HepG2 (cell line): ENCODE data around the gene OMA1. TPM values are rescaled to one million over a fixed set of nuclear protein-coding genes. Genes with fewer than 3 reads are reported as not detected.

ENCODE experiments used
- ATAC-seq: fragments of 200-7000 bp; cut with Tn5 transposase; 3 replicates; pipeline ENCODE4 v1.9.1; 2020; ENCODE audit warnings: mild to moderate bottlenecking, moderate library complexity
- BruUV-seq: library from RNA; stranded (reverse); fragments of 400-500 nt; replicated peaks from 2 replicates; lab custom pipeline; 2021; lab: Mats Ljungman, UMichigan
- CTCF ChIA-PET: fragments of 300-600 bp; formaldehyde crosslinking; extraction: SDS; loops from one replicate; lab custom pipeline; 2021; ENCODE audit warnings: low total read pairs, inconsistent platforms, low intra/inter-chr PET ratio; lab: Yijun Ruan, JAX
- POLR2A ChIA-PET: fragments of 350-600 bp; sonication (Branson Sonifier 250); formaldehyde crosslinking; loops from one replicate; lab custom pipeline; 2020; ENCODE audit warnings: antibody characterized with exemption, inconsistent platforms; lab: Yijun Ruan, JAX
- DNase-seq: peaks from one replicate; pipeline ENCODE4 v3.0.0-alpha.2; 2015; ENCODE audit warnings: low spot score
- FAIRE-seq: peaks from 3 replicates; lab custom pipeline; 2011; peaks lifted over from hg19 to GRCh38; lab: Jason Lieb, UNC
- H2AFZ ChIP-seq: one replicate; pipeline ENCODE4 v1.6.1; 2011; ENCODE audit warnings: low read length, inconsistent platforms
- H3K27ac ChIP-seq: fragments of 300-600 bp; 3 replicates; pipeline ENCODE4 v1.8.0; 2011; ENCODE audit warnings: mixed run types, mild to moderate bottlenecking, mixed read lengths, low read length, inconsistent platforms; ENCODE audit not compliant: insufficient read depth; ENCODE audit errors: extremely low read length
- H3K27me3 ChIP-seq, 2 experiments: fragments of 200-600 bp in 1 of 2; 2 replicates in 1 of 2; 3 replicates in 1 of 2; pipeline versions ENCODE4 v1.6.0 to v1.8.0; 2011; ENCODE audit warnings: low read length in 2 of 2, mild to moderate bottlenecking in 2 of 2, moderate library complexity in 2 of 2, inconsistent platforms in 1 of 2; ENCODE audit not compliant: insufficient read depth in 2 of 2, control insufficient read depth in 1 of 2
- H3K36me3 ChIP-seq, 2 experiments: fragments of 200-600 bp in 1 of 2; replicated peaks in 1 of 2; 2 replicates in 1 of 2; 3 replicates in 1 of 2; pipeline versions ENCODE4 v1.5.1 to v1.8.0; 2011; ENCODE audit warnings: low read length in 2 of 2, inconsistent platforms in 1 of 2; ENCODE audit not compliant: insufficient read depth in 2 of 2, control insufficient read depth in 1 of 2
- H3K4me1 ChIP-seq: 2 replicates; pipeline ENCODE4 v1.5.1; 2012; ENCODE audit warnings: low read length, inconsistent platforms; ENCODE audit not compliant: insufficient read depth
- H3K4me2 ChIP-seq: 2 replicates; pipeline ENCODE4 v1.6.0; 2011; ENCODE audit warnings: low read depth, low read length, inconsistent platforms
- H3K4me3 ChIP-seq, 3 experiments: fragments of 200-600 bp in 1 of 3; sonication (generic), shearing (Covaris generic) in 1 of 3; replicated peaks in 1 of 3; 2 replicates each; pipeline ENCODE4 v1.5.1; 2011 to 2016; ENCODE audit warnings: low read length in 3 of 3, inconsistent platforms in 2 of 3, low read depth in 2 of 3, mild to moderate bottlenecking in 2 of 3, control low read depth in 1 of 3, mixed read lengths in 1 of 3; ENCODE audit not compliant: insufficient read depth in 1 of 3
- H3K79me2 ChIP-seq: one replicate; pipeline ENCODE4 v1.6.1; 2011; ENCODE audit warnings: low read length, inconsistent platforms; ENCODE audit not compliant: insufficient read depth
- H3K9ac ChIP-seq: 2 replicates; pipeline ENCODE4 v1.6.0; 2011; ENCODE audit warnings: mild to moderate bottlenecking, low read depth, low read length, inconsistent platforms; ENCODE audit not compliant: insufficient read depth
- H3K9me3 ChIP-seq: 2 replicates; pipeline ENCODE4 v1.5.1; 2012; ENCODE audit warnings: mild to moderate bottlenecking, low read length
- H4K20me1 ChIP-seq: 2 replicates; pipeline ENCODE4 v1.6.0; 2011; ENCODE audit warnings: inconsistent platforms, mild to moderate bottlenecking, low read length, moderate library complexity; ENCODE audit not compliant: insufficient read depth
- BORCS8-MEF2B ChIP-seq: sonication (generic); formaldehyde crosslinking; IDR thresholded peaks from 2 replicates; pipeline ENCODE4 v1.8.0; 2022; ENCODE audit warnings: mild to moderate bottlenecking, missing genetic modification reagents
- EEA1 ChIP-seq: sonication (generic); formaldehyde crosslinking; IDR thresholded peaks from 2 replicates; pipeline ENCODE4 v1.5.1; 2020; ENCODE audit warnings: mild to moderate bottlenecking, missing genetic modification reagents, borderline replicate concordance
- ERF ChIP-seq: IDR thresholded peaks from 2 replicates; pipeline ENCODE4 v1.6.1; 2018; ENCODE audit warnings: missing biosample characterization, missing genetic modification reagents
- FOXO1 ChIP-seq: sonication (generic); formaldehyde crosslinking; IDR thresholded peaks from 2 replicates; pipeline ENCODE4 v1.4.0; 2020; ENCODE audit warnings: missing genetic modification reagents
- KLF11 ChIP-seq: IDR thresholded peaks from 2 replicates; pipeline ENCODE4 v1.6.1; 2016; ENCODE audit warnings: missing compliant biosample characterization
- NKX3-1 ChIP-seq: sonication (generic); formaldehyde crosslinking; IDR thresholded peaks from 2 replicates; pipeline ENCODE4 v1.5.0; 2020; ENCODE audit warnings: missing genetic modification reagents
- ZBTB10 ChIP-seq: sonication (generic); formaldehyde crosslinking; IDR thresholded peaks from 2 replicates; pipeline ENCODE4 v1.4.0; 2020; ENCODE audit warnings: missing genetic modification reagents, borderline replicate concordance
- ZBTB40 ChIP-seq, 2 experiments: fragments of 450-650 bp in 1 of 2; sonication (generic) in 1 of 2; formaldehyde crosslinking in 1 of 2; IDR thresholded peaks; 2 replicates each; pipeline versions ENCODE4 v1.6.1 to v1.8.0; 2016 to 2022; ENCODE audit warnings: antibody characterized with exemption in 1 of 2, mild to moderate bottlenecking in 1 of 2, missing genetic modification reagents in 1 of 2
- ZFP36L1 ChIP-seq: sonication (generic); formaldehyde crosslinking; IDR thresholded peaks from 2 replicates; pipeline ENCODE4 v1.8.0; 2022; ENCODE audit warnings: mild to moderate bottlenecking, missing genetic modification reagents, moderate library complexity
- ZNF276 ChIP-seq: sonication (generic); formaldehyde crosslinking; IDR thresholded peaks from 2 replicates; pipeline ENCODE4 v1.4.0; 2020; ENCODE audit warnings: mild to moderate bottlenecking, low read depth, missing genetic modification reagents
- ZNF550 ChIP-seq: sonication (generic); formaldehyde crosslinking; IDR thresholded peaks from 2 replicates; pipeline ENCODE4 v1.4.0; 2020; ENCODE audit warnings: mild to moderate bottlenecking, missing genetic modification reagents, borderline replicate concordance
- WGBS: methylation state at CpG from one replicate; pipeline ENCODE4 v1.1.6; 2017; ENCODE audit warnings: low lambda C conversion rate; 5-methylcytosine and 5-hydroxymethylcytosine counted together
- in situ Hi-C: cut with HindIII; loops from 2 replicates; pipeline ENCODE4 v1.10.0; 2017; ENCODE audit warnings: low pct_unique_long_range_greater_than_20kb; ENCODE audit not compliant: extremely low pct_ligation_motif_present
- intact Hi-C: fragments of 100-400 bp; cut with micrococcal nuclease; formaldehyde crosslinking; loops from one replicate; pipeline ENCODE4 v1.10.0; 2022; ENCODE audit not compliant: unreplicated experiment
- polyA plus RNA-seq, 8 experiments: library from polyadenylated mRNA; depleted of rRNA in 3 of 8; stranded (reverse) in 7 of 8; unstranded in 1 of 8; fragments of >200 nt; fragmentation: Illumina TruSeq in 4 of 8; extraction: Trizol in 4 of 8; gene quantifications; 2 replicates each; pipeline versions ENCODE4 v1.2.1 to v1.2.3, GENCODE V29; 2011 to 2016; ENCODE audit warnings: low read depth in 4 of 8, missing spikeins in 1 of 8, mixed read lengths in 1 of 8; ENCODE audit not compliant: insufficient read depth in 1 of 8
- total RNA-seq, 5 experiments: library from RNA; depleted of rRNA; stranded (reverse); fragments of >200 nt; fragmentation: Illumina TruSeq; extraction: Trizol; gene quantifications; 2 replicates each; pipeline ENCODE4 v1.2.3, GENCODE V29; 2016; ENCODE audit warnings: low read depth in 1 of 5

The OMA1 gene
- total and polyA plus RNA-seq, 2 of the 13 experiments (the other 11 are each of a cell fraction or from before 2014, with no cell fraction given) = 7.0 to 26.9 TPM

DNA sequence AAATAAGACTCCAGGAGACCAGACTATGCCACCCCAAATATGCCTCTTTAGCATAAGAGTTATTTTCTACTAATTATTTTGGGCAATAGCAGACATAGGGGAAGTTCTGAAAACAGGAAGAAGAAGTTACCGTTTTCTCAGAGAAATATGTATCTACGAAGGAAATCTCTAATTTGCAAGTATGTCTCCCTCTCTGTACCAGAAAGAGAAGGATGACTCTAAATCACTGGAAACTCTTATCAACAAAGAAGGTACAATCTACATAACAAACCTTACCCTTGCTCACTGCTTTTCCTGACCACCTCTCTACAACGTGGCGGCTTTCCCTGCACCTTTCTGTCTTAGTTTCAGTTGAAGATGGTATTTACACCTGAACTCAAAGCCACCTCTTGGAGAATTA is 49.0 kb downstream of the OMA1 start:
- no peaks in the 10 kb centered on the region for H3K9me3 ChIP-seq
- ATAC-seq (no peak), DNase-seq (no peak), FAIRE-seq (no peak)
- no peak overlapping the region for H3K27ac ChIP-seq
- WGBS = 93% methylated on average over 4 of the region's 4 CpGs
- H4K20me1 ChIP-seq = no peaks in the 10 kb centered on the region
- H3K9ac ChIP-seq = no peak overlapping the region
- H3K4me1 ChIP-seq = no peaks in the 10 kb centered on the region
- H3K36me3 ChIP-seq = no peaks in the 10 kb centered on the region
- no peaks in the 10 kb centered on the region for H3K79me2 ChIP-seq
- no peaks in the 10 kb centered on the region for H3K27me3 ChIP-seq
- intact Hi-C loops (no loop called here), in situ Hi-C loops (no loop called here)
- ChIA-PET POLR2A (no interaction called here), CTCF (no interaction called here)
- H3K4me2 ChIP-seq = no peak overlapping the region
- BruUV-seq = no TSS peak
- H3K4me3 ChIP-seq = no peak overlapping the region
- no peak overlapping the region for H2AFZ ChIP-seq
- TF ChIP-seq ZFP36L1 (CRISPR knock-in tag) = no peak
- no peak for TF ChIP-seq ERF (CRISPR knock-in tag)
- no peak for TF ChIP-seq ZBTB40 (IDR thresholded peaks at IDR 0.05)
- TF ChIP-seq ZBTB40 (CRISPR knock-in tag; IDR thresholded peaks at IDR 0.05) = no peak
- no peak for TF ChIP-seq NKX3-1
- no peak for TF ChIP-seq ZNF276 (CRISPR knock-in tag)
- TF ChIP-seq ZNF550 = no peak
- no peak for TF ChIP-seq BORCS8-MEF2B (CRISPR knock-in tag)
- TF ChIP-seq ZBTB10 (CRISPR knock-in tag) = no peak
- no peak for TF ChIP-seq FOXO1
- no peak for TF ChIP-seq EEA1 (CRISPR knock-in tag)
- no peak for TF ChIP-seq KLF11
